ENCODE data around the gene ADSS1.

The ADSS1 gene

DNA sequence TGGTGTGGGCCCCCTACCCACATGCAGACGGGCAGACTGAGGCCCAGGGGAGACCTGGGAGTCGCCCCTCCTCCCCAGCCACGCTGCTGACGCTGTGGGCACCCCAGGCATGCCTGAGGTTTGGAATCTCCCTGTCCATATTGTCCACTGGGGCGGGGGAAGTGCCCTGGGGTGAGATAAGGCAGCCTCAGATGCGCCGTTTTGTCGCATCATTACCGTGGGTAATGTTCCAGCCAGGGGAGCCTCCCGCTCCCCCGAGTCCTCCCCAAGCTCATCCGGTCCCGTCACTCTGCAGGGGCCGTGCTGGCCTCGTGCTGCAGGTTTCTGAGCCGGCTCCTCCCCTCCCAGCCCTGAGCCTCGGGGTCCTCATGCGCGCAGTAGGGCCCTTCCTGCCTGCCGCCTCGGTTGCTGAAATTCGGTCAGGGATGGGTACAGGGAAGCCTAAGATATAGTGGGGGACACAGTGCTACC lies 23.2 kb upstream of the ADSS1 start:
- no peak for DNase-seq
- in situ Hi-C loops (cut with HindIII; ENCODE audit: low pct_ligation_motif_present, low sequenced_read_pairs), result no loop called here
- TF ChIP-seq, protein P1, sequence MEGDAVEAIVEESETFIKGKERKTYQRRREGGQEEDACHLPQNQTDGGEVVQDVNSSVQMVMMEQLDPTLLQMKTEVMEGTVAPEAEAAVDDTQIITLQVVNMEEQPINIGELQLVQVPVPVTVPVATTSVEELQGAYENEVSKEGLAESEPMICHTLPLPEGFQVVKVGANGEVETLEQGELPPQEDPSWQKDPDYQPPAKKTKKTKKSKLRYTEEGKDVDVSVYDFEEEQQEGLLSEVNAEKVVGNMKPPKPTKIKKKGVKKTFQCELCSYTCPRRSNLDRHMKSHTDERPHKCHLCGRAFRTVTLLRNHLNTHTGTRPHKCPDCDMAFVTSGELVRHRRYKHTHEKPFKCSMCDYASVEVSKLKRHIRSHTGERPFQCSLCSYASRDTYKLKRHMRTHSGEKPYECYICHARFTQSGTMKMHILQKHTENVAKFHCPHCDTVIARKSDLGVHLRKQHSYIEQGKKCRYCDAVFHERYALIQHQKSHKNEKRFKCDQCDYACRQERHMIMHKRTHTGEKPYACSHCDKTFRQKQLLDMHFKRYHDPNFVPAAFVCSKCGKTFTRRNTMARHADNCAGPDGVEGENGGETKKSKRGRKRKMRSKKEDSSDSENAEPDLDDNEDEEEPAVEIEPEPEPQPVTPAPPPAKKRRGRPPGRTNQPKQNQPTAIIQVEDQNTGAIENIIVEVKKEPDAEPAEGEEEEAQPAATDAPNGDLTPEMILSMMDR (IDR thresholded peaks at IDR 0.05; ENCODE audit: low read depth, low read length, missing control alignments), result no peak
- H3K4me3 ChIP-seq (ENCODE audit: low read depth, low read length), result no peak overlapping the region
- H3K27ac ChIP-seq, result no peak overlapping the region
- peaks cover 44% of the 10 kb centered on the region for H3K36me3 ChIP-seq (replicated peaks)
- H3K27me3 ChIP-seq (replicated peaks), result no peaks in the 10 kb centered on the region

DNA sequence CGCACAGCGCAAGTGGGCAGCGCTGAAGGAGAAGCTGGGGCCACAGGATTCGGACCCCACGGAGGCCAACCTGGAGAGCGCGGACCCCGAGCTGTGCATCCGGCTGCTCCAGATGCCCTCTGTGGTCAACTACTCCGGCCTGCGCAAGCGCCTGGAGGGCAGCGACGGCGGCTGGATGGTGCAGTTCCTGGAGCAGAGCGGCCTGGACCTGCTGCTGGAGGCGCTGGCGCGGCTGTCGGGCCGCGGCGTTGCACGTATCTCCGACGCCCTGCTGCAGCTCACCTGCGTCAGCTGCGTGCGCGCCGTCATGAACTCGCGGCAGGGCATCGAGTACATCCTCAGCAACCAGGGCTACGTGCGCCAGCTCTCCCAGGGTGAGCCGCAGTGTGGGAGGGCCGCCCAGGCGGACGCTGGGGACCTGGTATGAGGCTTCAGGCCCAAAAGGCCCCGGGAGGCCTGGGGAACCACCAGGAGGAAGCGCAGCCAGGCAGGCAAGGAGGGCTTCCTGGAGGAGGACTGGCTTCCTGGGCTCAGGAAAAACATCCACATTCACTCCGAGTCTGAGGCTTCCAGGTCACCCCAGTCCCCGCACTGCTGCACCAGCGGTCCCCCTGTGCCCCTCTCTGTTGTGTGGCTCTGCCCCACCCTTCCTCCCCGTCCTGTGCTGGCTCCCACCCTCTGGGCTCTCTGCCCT lies 22.5 kb upstream of the ADSS1 start:
- Histone ChIP-seq H3K27ac (no peak overlapping the region), H3K27me3 (replicated peaks) (no peaks in the 10 kb centered on the region), H3K36me3 (replicated peaks) (peaks cover 46% of the 10 kb centered on the region), H3K4me3 (ENCODE audit: low read depth, low read length) (no peak overlapping the region)
- TF ChIP-seq, protein P1 (IDR thresholded peaks at IDR 0.05; ENCODE audit: low read depth, low read length, missing control alignments), result no peak
- no peak for DNase-seq
- in situ Hi-C loops (cut with HindIII; ENCODE audit: low pct_ligation_motif_present, low sequenced_read_pairs), result no loop called here

DNA sequence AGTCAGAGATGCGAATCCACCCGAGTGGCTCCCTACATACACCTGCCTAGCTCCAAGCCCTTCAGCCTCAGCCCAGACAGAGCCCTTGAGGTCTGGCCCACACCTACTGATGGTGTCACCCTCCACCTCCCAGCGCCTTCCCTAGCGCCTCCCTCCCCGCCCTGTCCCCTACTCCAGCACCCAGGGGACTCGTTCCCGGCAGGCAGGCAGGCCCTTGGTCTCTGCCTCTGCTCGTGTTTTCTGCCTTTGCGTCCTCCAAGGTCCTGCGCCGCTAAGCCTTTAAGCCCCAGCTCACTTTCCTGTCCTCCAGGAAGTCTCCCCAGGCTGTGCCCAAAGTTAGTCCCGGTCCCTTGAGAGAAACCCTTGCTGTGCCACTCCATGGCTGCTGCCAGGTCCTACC lies 21.9 kb upstream of the ADSS1 start:
- no peak for DNase-seq
- TF ChIP-seq, protein P1 (IDR thresholded peaks at IDR 0.05; ENCODE audit: low read depth, low read length, missing control alignments), result no peak
- Histone ChIP-seq H3K4me3 (ENCODE audit: low read depth, low read length) (no peak overlapping the region), H3K36me3 (replicated peaks) (peaks cover 49% of the 10 kb centered on the region), H3K27ac (no peak overlapping the region), H3K27me3 (replicated peaks) (no peaks in the 10 kb centered on the region)
- in situ Hi-C loops (cut with HindIII; ENCODE audit: low pct_ligation_motif_present, low sequenced_read_pairs), result no loop called here

DNA sequence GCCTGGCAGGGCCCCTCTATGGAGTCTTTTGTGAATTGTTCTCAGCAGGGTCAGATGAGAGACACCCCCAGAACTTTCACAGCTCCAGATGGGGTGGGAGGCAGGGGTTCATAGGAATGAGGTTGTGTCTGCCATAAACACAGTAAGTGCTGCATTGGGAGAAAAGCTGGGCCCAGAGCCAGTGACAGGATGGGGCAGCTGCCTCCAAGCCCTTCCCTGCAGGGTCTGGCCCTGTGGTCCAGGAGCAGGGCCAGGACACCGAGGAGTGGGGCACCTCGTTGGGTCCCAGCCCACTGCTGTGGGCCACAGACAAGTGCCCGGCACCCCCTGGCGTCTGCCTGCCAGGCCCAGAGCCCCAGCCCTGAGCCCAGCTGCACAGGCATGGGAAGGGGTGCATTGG lies 21.4 kb upstream of the ADSS1 start:
- no peak overlapping the region for H3K27ac ChIP-seq
- no peaks in the 10 kb centered on the region for H3K27me3 ChIP-seq (replicated peaks)
- H3K4me3 ChIP-seq (ENCODE audit: low read depth, low read length), result no peak overlapping the region
- peaks cover 49% of the 10 kb centered on the region for H3K36me3 ChIP-seq (replicated peaks)
- in situ Hi-C loops (cut with HindIII; ENCODE audit: low pct_ligation_motif_present, low sequenced_read_pairs), result no loop called here
- no peak for DNase-seq
- TF ChIP-seq, protein P1 (IDR thresholded peaks at IDR 0.05; ENCODE audit: low read depth, low read length, missing control alignments), result no peak

DNA sequence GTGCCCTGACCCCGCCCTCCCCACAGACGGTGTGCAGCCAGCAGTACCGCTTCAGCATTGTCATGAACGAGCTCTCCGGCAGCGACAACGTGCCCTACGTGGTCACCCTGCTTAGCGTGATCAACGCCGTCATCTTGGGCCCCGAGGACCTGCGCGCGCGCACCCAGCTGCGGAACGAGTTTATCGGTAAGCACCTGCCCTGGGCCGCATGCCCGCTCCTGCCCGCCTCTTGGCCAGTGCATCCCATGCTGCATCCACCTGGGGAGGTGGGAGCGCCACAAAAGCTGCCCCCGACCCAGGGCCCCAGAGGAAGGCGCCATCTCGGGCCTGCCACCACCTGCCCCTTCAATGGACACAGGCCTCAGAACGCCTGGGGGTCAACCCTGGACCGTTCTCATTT lies 20.8 kb upstream of the ADSS1 start:
- Histone ChIP-seq H3K4me3 (ENCODE audit: low read depth, low read length) (no peak overlapping the region), H3K27me3 (replicated peaks) (no peaks in the 10 kb centered on the region), H3K27ac (no peak overlapping the region), H3K36me3 (replicated peaks) (peaks cover 49% of the 10 kb centered on the region)
- in situ Hi-C loops (cut with HindIII; ENCODE audit: low pct_ligation_motif_present, low sequenced_read_pairs), result no loop called here
- no peak for DNase-seq
- TF ChIP-seq, protein P1 (IDR thresholded peaks at IDR 0.05; ENCODE audit: low read depth, low read length, missing control alignments), result no peak

DNA sequence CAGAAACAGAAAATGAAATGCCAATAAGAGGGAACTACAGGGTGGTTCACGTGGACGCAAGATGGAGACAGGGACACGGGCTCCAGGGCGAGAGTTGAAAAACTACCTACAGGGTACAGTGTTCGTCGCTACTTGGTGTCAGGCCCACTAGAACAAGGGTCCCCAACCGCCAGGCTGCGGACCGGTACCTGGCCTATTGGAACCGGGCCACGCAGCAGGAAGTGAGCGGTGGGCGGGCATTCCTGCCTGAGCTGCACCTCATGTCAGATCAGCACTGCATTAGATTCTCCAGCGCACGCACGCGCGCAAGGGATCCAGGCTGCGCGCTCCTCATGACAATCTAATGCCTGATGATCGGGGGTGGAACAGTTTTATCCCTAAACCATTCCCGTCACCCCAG lies 19.8 kb upstream of the ADSS1 start:
- peaks cover 49% of the 10 kb centered on the region for H3K36me3 ChIP-seq (replicated peaks)
- no peaks in the 10 kb centered on the region for H3K27me3 ChIP-seq (replicated peaks)
- in situ Hi-C loops (cut with HindIII; ENCODE audit: low pct_ligation_motif_present, low sequenced_read_pairs), result no loop called here
- DNase-seq, result no peak
- TF ChIP-seq, protein P1 (IDR thresholded peaks at IDR 0.05; ENCODE audit: low read depth, low read length, missing control alignments), result no peak
- no peak overlapping the region for H3K27ac ChIP-seq
- H3K4me3 ChIP-seq (ENCODE audit: low read depth, low read length), result no peak overlapping the region
